ENCODE results near the gene SLC35F2.
A peak's percentile ranks its signal among the peaks of the same experiment; 100 is the strongest.
"Not testable (repeated sequence)": the region's sequence is repeated elsewhere in the genome, so short reads cannot be mapped to it uniquely, and the experiment has no call there.

SLC35F2 gene

GRCh38 chr11:107789767-107790166 lies 68.8 kb downstream of the SLC35F2 start:
- DNase-seq (ENCODE audit: low read depth), result no peak

- no peak for DNase-seq (ENCODE audit: low read depth)
Observed at GRCh38 chr11:107787733-107788132, 70.9 kb downstream of the SLC35F2 start.

GRCh38 chr11:107785401-107785800 lies 73.2 kb downstream of the SLC35F2 start:
- peak; percentile 90 for DNase-seq (ENCODE audit: low read depth)

GRCh38 chr11:107783121-107783520 lies 75.5 kb downstream of the SLC35F2 start:
- DNase-seq (ENCODE audit: low read depth), result no peak

- no peak for DNase-seq (ENCODE audit: low read depth)
Observed at GRCh38 chr11:107780775-107781174, 77.8 kb downstream of the SLC35F2 start.

- DNase-seq (ENCODE audit: low read depth), result peak; percentile 36
Observed at GRCh38 chr11:107780136-107780535, 78.5 kb downstream of the SLC35F2 start.

GRCh38 chr11:107778839-107779517 lies 79.6 kb downstream of the SLC35F2 start:
- no peak for DNase-seq (ENCODE audit: low read depth)

- DNase-seq (ENCODE audit: low read depth), result no peak
Observed at GRCh38 chr11:107777110-107777509, 81.5 kb downstream of the SLC35F2 start.

GRCh38 chr11:107776062-107776461 lies 82.5 kb downstream of the SLC35F2 start:
- DNase-seq (ENCODE audit: low read depth), result no peak

GRCh38 chr11:107770551-107770951 lies 88.0 kb downstream of the SLC35F2 start:
- no peak for DNase-seq (ENCODE audit: low read depth)

- DNase-seq (ENCODE audit: low read depth), result peak; percentile 44
Observed at GRCh38 chr11:107769189-107769588, 89.4 kb downstream of the SLC35F2 start.

- not testable (repeated sequence) for DNase-seq (ENCODE audit: low read depth)
Observed at GRCh38 chr11:107758719-107759355, 99.8 kb downstream of the SLC35F2 start.

GRCh38 chr11:107757661-107758060 lies 100.9 kb downstream of the SLC35F2 start:
- no peak for DNase-seq (ENCODE audit: low read depth)

GRCh38 chr11:107756553-107756952 lies 102.0 kb downstream of the SLC35F2 start:
- no peak for DNase-seq (ENCODE audit: low read depth)

- DNase-seq (ENCODE audit: low read depth), result no peak
Observed at GRCh38 chr11:107752949-107753822, 105.4 kb downstream of the SLC35F2 start.

GRCh38 chr11:107752508-107752907 lies 106.1 kb downstream of the SLC35F2 start:
- no peak for DNase-seq (ENCODE audit: low read depth)

GRCh38 chr11:107751082-107751481 lies 107.5 kb downstream of the SLC35F2 start:
- no peak for DNase-seq (ENCODE audit: low read depth)

GRCh38 chr11:107750313-107750712 lies 108.3 kb downstream of the SLC35F2 start:
- no peak for DNase-seq (ENCODE audit: low read depth)

- DNase-seq (ENCODE audit: low read depth), result no peak
Observed at GRCh38 chr11:107747622-107748021, 111.0 kb downstream of the SLC35F2 start.

- no peak for DNase-seq (ENCODE audit: low read depth)
Observed at GRCh38 chr11:107744736-107745135, 113.9 kb downstream of the SLC35F2 start.

- DNase-seq (ENCODE audit: low read depth), result no peak
Observed at GRCh38 chr11:107743191-107743590, 115.4 kb downstream of the SLC35F2 start.

- peak; percentile 41 for DNase-seq (ENCODE audit: low read depth)
Observed at GRCh38 chr11:107741044-107741823, 117.4 kb downstream of the SLC35F2 start.

Data from amniotic epithelial cell (primary cell).